ENCODE data around the gene IL16.

DNA sequence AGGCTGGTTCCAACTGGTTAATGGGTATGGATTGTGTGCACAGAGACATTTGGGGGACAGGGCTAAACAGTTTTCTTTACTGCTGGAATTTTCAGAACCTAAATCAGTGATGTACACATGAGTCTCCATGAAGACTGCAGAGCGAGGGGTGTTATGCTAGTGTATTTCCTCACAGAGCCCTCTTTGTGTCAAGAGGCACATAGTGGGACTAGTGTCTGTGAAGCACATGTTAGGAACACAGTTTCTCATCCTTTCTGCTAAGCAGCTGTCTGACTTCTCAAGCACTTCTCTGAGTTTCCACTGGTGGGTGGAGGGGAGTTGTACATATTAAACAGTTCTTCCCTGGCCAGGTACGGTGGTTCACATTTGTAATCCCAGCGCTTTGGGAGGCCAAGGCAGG lies 136.7 kb downstream of the IL16 start:
- TF ChIP-seq ELF4 (IDR thresholded peaks at IDR 0.05) (no peak), CTBP1 (IDR thresholded peaks at IDR 0.05; ENCODE audit: borderline replicate concordance) (no peak), SP1 (IDR thresholded peaks at IDR 0.05) (no peak), FOXK2 (IDR thresholded peaks at IDR 0.05) (no peak), ARNT (IDR thresholded peaks at IDR 0.05) (no peak), FOXA1 (IDR thresholded peaks at IDR 0.05) (no peak), SUZ12 (IDR thresholded peaks at IDR 0.05) (no peak), ZNF384 (IDR thresholded peaks at IDR 0.05) (no peak)
